HG03095 (cell line): Measurements from ENCODE around the gene CRPPA.

Experiments used
- ATAC-seq: cut with Tn5 transposase; IDR thresholded peaks from one replicate; pipeline ENCODE4 v1.9.1; 2021; ENCODE audit warnings: moderate library complexity; ENCODE audit not compliant: unreplicated experiment

The CRPPA gene

GRCh38 chr7:16423761-16424160 is 2.4 kb upstream of the CRPPA start:
- ATAC-seq, result no peak

DNA sequence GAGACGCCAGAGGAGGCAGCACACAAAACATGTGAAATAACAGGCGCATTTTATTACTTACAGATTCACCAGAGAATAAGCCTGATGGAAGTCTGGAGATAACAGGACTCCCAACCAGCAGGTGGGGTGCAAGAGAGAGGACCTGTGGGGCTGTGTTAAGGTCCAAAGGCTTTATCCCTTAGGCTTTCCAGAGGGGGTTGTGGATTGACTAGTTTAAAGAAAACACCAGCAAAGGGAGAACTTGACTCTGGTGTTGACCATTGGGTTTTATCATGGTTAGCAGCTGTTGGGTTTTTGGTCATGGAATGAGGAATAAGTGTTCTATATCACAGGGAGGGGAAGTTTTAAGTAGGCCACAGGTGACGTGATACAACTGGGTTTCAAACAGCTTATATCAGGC is 1.6 kb upstream of the CRPPA start:
- no peak for ATAC-seq

DNA sequence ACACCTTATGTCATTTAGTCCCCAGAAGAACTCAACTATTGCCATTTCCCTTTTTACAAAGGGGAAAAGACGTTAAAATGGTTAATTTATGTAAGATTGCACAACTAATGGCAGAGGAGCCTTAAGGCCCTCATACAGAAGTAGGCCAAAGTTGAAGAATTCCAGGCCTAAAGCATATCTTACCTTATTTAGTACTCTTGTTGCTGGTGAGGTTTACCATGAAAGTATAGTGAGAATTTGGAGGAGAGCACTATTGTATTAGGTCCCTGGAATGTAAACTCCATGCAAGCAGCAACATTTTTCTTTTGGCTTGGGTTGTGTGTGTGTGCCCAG is 731 bp upstream of the CRPPA start:
- ATAC-seq, result no peak

DNA sequence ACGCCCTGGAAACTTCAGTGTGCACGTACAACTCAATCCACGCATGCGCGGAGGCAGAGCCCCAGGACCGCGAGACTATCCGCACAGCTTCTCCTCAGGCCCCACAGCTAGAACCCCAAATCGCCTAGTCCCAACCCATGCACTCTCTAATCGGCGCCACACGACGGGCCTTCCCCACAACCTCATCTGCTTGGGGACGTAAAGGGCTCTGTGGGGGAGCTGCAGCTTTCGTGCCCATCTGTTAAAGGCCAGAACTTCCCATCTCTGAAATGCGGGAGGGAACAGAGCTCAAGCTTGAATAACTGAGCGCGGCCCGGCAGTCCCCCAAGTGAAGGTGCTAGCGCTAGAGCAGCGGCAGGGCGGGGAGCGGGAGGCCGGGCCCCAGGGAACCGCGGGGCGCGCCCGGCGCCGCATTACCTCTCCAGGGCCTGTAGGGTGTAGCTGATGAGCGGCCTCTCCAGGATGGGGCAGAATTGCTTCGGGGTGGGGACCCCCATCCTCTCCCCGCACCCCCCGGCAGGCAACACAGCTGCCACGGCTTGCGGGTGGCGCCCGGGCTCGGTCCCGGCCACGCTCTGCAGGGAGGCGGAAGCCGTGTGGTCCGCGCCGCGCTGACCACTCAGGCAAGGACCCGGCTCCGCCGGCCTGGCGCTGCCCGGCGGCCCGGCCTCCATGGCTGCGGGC is 547 bp downstream of the CRPPA start:
- ATAC-seq, result peak; percentile 89

DNA sequence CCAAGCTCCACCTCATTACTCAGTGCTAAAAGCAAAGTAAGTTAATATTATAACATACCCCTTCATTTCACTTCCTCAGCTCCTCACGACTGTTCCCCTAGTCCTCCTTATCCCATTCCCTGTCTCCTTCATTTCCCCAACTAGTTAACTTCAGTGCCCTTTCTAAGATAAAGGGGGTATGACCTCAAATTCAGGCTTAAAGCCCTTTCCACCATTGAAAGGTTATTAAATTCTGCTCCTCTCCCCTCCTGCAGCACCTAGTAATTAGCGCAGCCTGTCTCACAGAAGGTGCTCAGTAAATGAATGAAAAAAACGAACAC is 1.0 kb downstream of the CRPPA start:
- no peak for ATAC-seq

- ATAC-seq, result no peak
Observed at GRCh38 chr7:16419859-16420258, 1.5 kb downstream of the CRPPA start.

DNA sequence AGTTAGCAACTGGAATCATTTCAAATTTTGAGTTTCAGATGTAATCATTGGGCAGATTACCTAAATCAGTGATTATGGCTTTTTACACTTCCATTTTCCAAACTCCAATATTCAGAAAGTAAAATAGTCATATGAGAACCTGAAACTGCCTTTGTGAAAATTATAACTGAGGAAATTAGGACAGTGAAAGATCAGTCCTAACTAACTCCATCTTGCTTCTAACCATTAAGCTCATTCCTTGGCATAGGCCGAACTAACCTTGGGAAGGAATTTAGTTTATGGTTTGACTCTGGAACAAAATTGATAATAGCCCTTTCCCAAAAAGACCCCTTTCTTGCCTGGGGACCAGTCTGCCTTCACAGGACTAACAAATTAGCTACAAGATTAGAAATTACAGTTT is 2.2 kb downstream of the CRPPA start:
- ATAC-seq, result no peak

- no peak for ATAC-seq
Observed at GRCh38 chr7:16417906-16418305, 3.4 kb downstream of the CRPPA start.

DNA sequence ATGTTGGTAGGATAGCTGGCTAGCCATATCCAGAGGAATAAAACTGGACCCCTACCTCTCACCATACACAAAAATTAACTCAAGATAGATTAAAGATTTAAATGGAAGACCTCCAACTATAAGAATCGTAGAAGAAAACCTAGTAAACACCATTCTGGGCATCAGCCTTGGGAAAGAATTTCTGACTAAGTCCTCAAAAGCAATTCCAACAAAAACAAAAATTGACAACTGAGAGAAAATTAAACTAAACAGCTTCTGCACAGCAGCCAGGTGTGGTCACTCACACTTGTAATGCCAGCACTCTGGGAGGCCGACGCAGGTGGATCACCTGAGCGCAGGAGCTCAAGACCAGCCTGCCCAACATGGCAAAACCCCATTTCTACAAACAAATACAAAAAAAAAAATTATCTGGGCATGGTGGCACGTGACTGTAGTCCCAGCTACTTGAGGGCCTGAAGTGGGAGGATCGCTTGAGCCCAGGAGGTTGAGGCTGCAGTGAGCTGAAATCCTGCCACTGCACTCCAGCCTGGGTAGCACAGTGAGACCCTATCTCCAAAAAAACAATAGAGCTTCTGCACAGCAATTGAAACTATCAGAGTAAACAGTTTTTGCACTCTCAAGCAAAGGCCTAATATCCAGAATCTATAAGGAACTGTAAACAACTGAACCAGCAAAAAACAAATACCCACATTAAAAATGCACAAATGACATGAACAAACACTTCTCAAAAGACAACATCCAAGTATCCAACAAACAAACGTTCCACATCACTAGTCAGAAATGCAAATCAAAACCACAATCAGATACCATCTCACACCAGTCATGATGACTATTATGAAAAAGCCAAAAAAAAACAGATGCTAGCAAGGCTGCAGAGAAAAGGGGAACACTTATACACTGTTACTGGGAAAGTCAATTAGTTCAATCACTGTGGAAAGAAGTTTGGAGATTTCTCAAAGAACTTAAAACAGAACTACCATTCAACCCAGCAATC is 4.8 kb downstream of the CRPPA start:
- no peak for ATAC-seq

DNA sequence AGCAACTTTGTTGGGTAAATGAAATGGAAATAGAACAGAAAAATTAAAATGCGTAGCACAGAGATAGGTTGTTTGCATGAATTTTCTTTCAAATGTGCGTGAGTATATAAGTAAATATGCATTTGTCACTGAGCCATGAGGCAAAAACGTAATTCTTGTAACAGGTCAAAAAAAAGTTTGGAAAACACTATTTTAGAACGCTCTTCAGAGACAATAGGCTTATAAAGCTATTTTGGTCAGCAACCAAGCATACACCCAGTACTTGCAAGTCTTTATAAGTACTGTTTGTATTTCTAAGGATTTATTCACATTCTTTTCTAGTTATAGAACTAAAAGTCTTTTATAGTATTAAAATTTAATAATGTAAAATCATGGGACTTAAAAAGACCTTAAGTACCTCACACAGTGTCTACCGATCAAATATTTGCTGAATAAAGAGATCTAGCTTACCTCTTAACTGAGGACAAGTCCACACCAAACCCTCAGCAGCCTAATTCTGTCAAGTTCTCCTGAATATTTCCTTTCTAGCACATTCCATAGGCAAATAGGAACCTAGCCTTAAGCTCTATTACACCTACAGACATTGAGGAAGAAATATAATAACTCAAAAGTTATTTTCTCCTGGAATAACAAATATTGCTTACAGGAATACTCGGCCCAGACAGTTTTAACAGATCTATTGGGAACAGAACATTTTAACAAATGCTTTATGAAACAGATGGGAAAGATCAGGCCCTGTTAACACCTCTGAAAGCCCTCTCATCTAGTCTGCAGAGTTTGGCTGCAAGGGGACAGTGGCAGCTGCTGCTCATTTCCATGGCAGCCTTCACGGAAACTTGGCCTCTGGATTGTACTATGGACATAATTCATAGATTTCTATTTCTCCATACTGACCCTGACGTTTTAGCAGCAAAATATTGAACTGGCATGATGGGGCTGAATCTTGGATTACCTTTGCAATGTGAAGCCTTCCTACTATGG is 8.8 kb downstream of the CRPPA start:
- no peak for ATAC-seq

DNA sequence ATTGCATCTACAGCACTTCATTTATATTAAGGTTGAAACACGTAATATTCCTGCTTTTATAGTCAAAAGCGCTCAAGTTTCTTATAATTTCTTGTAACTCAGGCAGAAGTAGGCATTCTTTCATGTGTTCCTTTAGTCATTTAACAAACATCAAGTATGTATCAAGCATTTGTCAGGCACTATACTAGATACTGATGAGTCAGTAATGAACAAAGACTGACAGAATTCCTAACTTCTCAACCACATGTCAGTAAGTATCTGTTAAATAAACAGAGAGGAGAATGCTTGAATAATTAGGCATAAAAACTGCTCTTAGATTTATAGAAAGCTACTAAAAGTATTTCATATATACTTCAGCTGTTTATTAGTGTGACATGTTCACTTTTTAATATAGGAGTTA is 9.9 kb downstream of the CRPPA start:
- no peak for ATAC-seq

GRCh38 chr7:16409777-16410176 is 11.6 kb downstream of the CRPPA start:
- ATAC-seq, result no peak

DNA sequence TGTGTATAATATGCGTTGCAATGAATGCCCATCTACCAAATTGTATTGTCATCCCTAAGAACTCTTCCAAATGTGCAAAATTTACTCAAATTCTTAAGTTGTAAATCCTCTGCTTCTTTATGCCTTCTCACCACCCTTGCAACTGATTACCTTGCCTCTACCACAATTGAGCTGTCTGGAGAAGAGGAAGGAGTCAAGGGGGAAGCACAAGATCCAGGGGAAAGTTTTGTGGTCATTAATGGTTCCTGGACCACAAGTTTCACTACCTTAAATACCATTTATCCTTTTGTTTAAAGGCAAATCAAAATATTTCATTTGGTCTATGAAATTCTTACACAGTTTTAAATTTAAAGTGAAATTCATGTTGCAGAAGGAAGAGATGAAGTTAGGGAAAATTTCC is 16.7 kb downstream of the CRPPA start:
- ATAC-seq, result no peak

GRCh38 chr7:16403475-16403874 is 17.9 kb downstream of the CRPPA start:
- no peak for ATAC-seq

DNA sequence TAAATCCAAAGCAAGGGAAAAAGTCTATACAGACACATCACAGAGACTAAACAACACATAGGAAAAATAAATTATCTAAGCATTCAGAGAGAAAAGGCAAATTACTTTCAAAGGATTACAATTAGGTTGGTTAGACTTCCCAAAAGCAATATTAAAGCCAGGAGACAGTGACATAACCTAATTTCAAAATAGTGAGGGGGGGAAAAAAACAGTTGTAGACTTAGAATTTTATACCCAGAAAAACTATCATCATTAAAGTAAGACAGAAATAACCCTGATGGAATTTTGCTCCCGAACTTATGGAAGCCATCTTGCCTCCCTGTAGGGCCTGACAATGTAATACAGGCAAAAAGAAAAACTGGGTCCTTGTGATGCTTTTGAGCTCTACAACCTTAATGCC is 18.4 kb downstream of the CRPPA start:
- no peak for ATAC-seq

DNA sequence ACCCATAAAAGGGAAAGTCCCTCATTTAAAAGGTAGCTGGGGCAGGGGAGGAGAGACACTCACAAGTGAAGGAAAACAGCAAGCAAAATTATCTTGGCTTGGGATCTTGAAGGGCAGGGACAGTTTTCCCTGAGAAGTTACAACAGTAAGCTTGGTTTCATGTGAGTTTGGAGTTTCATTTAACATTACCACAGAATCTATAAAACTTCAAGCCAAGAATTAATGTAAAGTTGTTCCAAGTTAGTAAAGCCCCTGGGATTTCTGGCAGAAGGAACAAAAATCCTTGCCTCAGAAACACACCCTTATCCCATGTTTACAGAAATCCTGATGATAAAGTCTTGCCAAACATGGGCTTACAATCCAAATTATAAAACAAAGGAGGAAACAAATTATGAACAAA is 19.2 kb downstream of the CRPPA start:
- no peak for ATAC-seq

DNA sequence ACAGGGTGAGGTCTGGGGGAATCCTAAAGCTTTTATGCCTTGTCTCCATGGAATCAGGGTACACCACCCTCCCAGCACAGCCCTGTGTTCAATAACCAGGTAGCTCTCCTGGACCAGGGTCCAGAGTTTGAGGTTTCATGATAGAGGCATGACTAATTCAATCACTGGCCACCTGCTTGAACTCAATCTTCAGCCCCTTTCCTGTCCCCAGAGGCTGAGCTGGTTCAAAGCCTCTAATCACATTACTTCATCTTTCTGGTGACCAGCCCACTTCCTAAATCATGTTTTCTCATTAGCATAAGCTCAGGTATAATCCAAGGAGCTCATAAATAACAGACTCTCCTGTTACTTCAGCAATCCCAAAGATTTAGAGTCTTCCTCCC is 20.5 kb downstream of the CRPPA start:
- no peak for ATAC-seq

DNA sequence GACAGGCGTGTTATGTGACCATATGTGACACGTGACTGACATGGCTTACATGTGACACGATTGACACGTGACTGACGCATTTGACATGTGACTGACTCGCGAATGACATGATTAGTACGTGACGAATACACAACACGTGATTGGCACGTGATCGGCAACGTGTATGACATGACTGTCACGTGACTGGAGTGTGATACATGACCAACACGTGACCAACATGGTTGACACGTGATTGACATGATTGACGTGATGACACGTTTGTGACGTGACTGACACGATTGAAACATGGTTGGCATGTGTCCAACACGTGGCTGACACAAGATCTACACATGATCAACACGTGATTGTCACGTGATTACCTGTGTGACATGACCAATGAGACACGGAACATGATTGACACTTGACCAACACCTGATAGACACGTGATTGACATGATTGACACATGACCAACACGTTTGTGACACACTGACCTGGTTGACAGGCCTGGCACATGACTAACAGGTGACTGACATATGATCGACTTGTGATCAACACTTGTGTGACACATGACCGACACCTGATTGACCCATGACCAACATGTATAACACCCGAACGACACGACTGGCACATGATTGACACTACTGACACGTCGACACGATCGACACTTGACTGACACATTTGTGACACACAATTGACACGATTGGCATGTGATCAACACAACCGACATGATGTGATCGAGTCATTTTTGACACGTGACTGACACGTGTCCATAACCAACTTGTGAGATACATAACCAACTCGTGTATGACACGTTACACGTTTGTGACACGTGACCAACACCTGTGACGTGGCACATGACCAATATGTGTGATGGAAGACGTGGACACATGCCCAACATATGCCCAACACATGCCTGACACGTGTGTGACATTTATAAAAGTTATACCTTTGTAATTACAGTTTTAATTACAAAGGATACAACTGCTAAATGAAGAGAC is 21.1 kb downstream of the CRPPA start:
- ATAC-seq, result no peak

DNA sequence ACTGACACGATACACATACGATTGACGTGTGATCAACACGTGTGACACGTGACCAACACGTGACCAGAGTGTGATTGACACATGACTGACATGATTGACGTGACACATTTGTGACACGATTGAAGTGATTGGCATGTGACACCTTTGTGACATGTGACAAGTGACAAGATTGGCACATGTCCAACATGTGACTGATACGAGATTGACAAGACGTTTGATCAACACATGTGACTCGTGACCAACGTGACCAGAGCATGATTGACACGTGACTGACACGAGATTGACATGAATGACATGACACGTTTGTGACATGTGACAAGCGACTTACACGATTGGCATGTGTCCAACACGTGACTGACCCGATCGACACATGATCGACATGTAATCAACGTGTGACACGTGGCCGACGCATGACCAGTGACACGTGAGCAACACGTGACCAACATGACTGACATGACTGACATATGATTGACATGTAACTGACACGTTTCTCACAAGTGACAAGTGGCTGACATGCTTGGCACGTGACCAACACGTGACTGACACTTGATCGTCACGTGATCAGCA is 22.0 kb downstream of the CRPPA start:
- ATAC-seq, result no peak
